HG02840 (cell line): Measurements from ENCODE around the gene ZDHHC14.
"Not testable (repeated sequence)": the region's sequence is repeated elsewhere in the genome, so short reads cannot be mapped to it uniquely, and the experiment has no call there.

ENCODE experiments used
- ATAC-seq: cut with Tn5 transposase; IDR thresholded peaks from one replicate; pipeline ENCODE4 v1.9.1; 2021; ENCODE audit warnings: mild to moderate bottlenecking, moderate library complexity, moderate number of reproducible peaks; ENCODE audit not compliant: unreplicated experiment, low FRiP score

The ZDHHC14 gene

GRCh38 chr6:157586088-157586414, 205.1 kb downstream of the ZDHHC14 start:
- ATAC-seq, result no peak

DNA sequence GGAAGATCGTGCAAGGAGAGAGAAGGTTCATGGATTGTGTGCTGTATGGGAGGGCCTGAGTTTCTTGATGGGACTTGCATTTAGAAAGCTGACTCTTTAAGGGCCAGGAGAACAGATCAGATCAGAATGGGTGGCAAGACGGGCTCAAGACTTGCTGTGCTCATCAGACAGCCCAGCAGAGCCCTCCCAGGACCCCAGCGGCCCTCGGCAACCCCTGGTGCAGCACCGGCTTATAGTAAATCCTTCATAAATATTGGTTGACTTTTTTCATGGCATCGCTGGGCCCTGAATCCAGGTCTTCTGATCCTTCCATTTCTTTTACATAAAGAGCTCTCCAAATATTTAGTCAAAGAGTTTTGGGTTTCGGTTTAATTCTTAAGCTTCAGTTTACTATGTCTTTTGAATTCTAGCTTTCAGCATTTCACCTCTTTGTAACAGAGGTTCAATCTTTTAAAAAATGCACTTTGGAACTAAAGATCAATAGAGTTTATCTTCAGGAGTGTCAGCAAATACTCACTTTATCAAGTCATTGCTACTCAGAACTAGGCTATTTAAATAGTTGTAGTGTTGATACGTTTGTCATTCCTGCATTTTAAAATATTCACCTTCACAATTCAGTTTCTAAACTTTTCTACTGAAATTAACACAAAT, 205.6 kb downstream of the ZDHHC14 start:
- ATAC-seq, result no peak

GRCh38 chr6:157587127-157587926, 206.3 kb downstream of the ZDHHC14 start:
- ATAC-seq, result no peak

DNA sequence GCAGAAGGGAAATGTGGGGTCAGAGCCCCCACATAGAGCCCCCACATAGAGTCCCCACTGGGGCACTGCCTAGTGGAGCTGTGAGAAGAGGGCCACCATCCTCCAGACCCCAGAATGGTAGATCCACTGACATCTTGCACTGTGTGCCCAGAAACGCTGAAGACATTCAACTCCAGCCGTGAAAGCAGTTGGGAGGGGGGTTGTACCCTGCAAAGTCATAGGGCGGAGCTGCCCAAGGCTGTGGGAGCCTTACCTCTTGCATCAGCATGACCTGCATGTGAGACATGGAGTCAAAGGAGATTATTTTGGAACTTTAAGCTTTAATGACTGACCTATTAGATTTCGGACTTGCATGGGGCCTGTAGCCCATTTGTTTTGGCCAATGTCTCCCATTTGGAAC, 209.7 kb downstream of the ZDHHC14 start:
- ATAC-seq, result not testable (repeated sequence)

GRCh38 chr6:157592541-157592940, 211.6 kb downstream of the ZDHHC14 start:
- no peak for ATAC-seq

- no peak for ATAC-seq
Observed at GRCh38 chr6:157592980-157593379, 212.0 kb downstream of the ZDHHC14 start.

- ATAC-seq, result no peak
Observed at GRCh38 chr6:157593596-157593995, 212.6 kb downstream of the ZDHHC14 start.

DNA sequence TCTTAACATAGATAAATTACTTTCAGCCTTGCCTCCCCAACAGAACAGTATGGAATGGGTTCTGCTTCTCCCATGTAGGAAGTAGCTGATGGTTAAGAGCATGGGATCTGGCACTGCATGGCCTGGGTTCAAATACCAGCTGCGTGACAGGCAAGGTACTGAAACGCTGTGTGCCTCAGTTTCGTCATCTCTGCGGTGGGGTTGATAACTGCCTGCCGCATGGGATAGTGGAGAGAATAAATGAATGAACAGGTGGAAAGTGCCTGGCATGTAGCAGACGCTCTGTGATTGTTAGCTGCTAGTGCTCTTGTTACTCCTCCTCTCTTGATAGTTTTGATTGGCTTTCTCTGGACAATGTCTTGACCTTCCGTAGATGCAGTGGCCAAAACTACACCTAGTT, 213.3 kb downstream of the ZDHHC14 start:
- no peak for ATAC-seq

GRCh38 chr6:157595768-157596167, 214.8 kb downstream of the ZDHHC14 start:
- no peak for ATAC-seq

DNA sequence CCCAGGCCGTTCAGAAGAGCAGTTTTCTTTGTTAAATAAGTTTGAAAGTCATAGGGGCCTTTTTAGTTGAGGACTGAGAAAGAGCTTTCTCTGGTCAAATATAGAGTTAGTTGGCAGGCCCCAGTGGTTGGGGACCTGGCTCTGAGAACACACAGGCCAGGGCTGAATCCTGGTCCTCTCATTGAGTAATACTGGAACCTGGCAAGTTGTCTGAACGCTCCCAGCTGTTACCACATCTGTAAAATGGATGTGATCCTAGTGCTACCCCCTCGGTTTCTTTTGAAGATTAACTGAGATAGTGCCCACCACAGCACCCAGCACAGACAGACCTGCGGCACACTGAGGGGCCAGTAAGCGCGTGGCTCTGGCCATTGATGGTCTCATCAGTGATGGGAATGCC, 215.5 kb downstream of the ZDHHC14 start:
- no peak for ATAC-seq

- ATAC-seq, result no peak
Observed at GRCh38 chr6:157596886-157597285, 215.9 kb downstream of the ZDHHC14 start.

GRCh38 chr6:157597461-157598312, 216.7 kb downstream of the ZDHHC14 start:
- ATAC-seq, result no peak

GRCh38 chr6:157599191-157599590, 218.2 kb downstream of the ZDHHC14 start:
- no peak for ATAC-seq

DNA sequence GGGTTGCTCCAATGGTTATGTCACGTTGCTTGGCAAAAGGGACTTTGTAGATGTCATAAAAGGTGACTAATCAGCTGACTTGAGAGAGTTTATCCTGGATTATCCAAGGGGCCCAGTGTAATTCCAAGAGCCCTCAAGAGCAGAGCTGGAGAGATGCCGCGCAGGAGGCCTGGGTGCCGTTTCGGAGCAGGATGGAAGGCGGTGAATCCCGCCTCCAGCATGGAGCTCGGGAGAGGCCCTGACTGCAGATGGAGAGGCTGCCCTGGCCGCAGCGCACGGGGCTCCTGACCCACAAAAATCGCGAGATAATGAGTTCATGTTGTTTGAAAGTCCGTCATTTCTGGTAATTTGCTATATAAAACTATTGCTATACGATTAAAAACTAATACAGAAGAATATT, 219.8 kb downstream of the ZDHHC14 start:
- no peak for ATAC-seq

DNA sequence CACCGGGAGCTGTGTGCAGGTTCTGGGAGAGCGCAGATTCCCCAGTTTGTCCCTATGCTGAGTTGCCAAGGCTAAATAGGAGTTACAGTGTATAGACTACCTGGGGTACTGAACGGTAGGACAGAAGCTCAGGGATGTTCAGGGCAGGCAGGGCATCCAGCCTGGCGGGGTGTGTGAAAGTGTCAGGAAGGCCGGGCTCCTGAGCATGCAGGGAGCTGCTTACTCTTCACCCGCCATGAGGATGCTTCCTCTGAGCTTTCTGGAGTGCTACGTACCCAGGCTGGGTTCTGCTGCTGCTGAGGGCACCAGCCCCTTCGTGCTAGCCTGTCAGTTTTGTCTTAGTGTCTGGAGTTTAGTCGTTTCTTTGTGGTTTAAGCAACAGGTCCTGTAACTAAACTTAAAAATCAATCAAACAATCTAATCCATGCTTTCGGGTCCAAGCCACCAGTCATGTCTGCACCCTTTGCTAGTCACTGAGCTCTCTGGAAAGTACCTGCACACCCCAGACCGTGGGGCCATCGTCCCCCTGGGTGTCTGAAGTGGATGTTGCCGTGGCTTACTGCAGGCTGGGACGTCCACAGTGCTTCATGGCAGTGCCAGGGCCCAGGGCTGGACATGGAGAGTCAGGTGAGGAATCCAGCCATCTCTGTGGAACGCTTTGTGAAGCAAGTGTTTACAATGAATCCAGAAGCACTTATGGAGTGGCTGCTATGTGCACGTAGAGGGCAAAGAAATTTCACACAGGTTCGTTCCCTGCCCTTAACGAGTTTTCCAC, 221.7 kb downstream of the ZDHHC14 start:
- no peak for ATAC-seq

DNA sequence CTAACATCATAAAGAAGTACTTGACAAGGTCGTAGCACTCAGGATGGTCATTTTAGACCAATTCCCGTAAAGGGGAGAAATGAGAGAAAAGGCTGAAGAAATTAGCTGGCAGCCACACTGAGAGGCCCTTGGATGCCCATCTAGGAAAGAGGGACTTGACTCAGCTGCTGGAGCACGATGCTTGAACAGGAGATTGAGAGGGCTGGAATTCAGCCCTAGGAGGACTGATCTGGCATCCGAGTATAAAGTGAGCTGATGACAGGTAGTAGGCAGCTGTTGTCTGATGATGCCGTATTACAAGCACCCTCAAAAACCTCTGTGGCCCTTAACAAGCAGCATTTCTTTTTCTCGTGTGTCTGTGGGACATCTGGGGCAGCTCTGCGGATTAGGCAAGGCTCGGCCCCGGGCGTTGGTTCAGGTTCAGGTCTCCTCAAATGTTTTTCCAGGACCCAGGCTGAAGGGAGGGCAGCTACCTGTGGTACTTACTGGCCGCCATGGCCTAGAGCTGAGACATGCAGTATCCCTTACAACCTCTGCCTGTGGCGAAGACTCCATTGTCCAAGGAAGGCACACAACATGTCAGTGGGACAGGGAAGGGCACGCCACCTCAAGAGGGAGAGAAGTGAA, 222.4 kb downstream of the ZDHHC14 start:
- no peak for ATAC-seq

DNA sequence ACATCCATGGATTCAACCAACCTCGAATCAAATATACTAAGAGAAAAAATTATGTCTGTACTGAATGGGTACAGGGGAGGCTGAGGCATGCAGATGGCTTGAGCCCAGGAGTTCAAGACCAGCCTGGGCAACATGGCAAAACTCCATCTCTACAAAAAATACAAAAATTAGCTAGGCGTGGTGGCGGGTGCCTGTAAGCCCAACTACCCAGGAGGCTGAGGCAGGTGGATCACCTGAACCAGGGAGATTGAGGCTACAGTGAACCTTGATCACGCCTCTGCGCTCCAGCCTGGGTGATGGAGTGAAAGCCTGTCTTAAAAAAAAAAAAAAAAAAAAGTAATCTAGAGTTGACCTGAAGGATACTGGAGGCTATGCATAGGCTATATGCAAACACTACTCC, 223.0 kb downstream of the ZDHHC14 start:
- ATAC-seq, result no peak

- no peak for ATAC-seq
Observed at GRCh38 chr6:157604816-157605215, 223.8 kb downstream of the ZDHHC14 start.

- ATAC-seq, result no peak
Observed at GRCh38 chr6:157605484-157605883, 224.5 kb downstream of the ZDHHC14 start.

GRCh38 chr6:157606516-157606915, 225.5 kb downstream of the ZDHHC14 start:
- no peak for ATAC-seq
